NB4 (cell line): ENCODE data around the gene NUTM2B.
"Not testable (repeated sequence)": the region's sequence is repeated elsewhere in the genome, so short reads cannot be mapped to it uniquely, and the experiment has no call there.

Experiments
- MYC ChIP-seq: IDR thresholded peaks from 2 replicates; pipeline ENCODE4 v1.6.1; 2011; ENCODE audit warnings: low read depth, low read length
- TF ChIP-seq, protein P1 (sequence below): IDR thresholded peaks from one replicate; pipeline ENCODE4 v1.5.1; 2012; ENCODE audit warnings: low read depth, low read length
- TF ChIP-seq, protein P2 (sequence below): IDR thresholded peaks from 2 replicates; pipeline ENCODE4 v1.6.1; 2011; ENCODE audit warnings: low read depth, low read length

DNA sequence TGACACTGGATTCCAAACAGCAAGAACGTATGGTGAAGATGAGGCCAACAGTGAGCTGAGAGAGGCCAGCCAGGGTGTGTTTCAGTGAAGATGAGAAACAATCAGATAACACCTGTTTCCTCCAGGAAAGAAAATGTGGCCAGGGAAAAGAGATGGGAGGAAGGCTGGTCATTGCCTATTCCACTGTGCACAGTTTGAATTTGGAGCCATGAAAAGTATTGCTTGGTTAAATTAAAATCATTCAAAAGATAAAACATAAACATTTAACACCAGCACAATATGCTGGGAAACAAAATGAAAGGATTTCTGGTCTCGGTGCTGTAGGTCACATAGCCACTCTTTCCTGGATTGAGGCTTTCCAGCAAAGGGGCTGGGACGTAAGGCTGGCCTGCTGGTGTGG, at the start of gene NUTM2B:
- TF ChIP-seq, protein P1, sequence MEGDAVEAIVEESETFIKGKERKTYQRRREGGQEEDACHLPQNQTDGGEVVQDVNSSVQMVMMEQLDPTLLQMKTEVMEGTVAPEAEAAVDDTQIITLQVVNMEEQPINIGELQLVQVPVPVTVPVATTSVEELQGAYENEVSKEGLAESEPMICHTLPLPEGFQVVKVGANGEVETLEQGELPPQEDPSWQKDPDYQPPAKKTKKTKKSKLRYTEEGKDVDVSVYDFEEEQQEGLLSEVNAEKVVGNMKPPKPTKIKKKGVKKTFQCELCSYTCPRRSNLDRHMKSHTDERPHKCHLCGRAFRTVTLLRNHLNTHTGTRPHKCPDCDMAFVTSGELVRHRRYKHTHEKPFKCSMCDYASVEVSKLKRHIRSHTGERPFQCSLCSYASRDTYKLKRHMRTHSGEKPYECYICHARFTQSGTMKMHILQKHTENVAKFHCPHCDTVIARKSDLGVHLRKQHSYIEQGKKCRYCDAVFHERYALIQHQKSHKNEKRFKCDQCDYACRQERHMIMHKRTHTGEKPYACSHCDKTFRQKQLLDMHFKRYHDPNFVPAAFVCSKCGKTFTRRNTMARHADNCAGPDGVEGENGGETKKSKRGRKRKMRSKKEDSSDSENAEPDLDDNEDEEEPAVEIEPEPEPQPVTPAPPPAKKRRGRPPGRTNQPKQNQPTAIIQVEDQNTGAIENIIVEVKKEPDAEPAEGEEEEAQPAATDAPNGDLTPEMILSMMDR = not testable (repeated sequence)
- TF ChIP-seq MYC = not testable (repeated sequence)
- TF ChIP-seq, protein P2, sequence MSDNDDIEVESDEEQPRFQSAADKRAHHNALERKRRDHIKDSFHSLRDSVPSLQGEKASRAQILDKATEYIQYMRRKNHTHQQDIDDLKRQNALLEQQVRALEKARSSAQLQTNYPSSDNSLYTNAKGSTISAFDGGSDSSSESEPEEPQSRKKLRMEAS = not testable (repeated sequence)
